Activated T-cell treated with anti-CD3 and anti-CD28 coated beads, Interleukin-2, amount 50 U/mL, for 4 hours (primary cell): Measurements from ENCODE around the gene CTNND2. TPM values are rescaled to one million over a fixed set of nuclear protein-coding genes. Genes with fewer than 3 reads are reported as not detected.

Experiments used
- ATAC-seq, 2 donors: fragments of 200-7000 bp; cut with Tn5 transposase; one replicate each; pipeline ENCODE4 v1.10.0; 2021
- DNase-seq: peaks from one replicate; pipeline ENCODE4 v3.0.0-alpha.2; 2020
- H3K27me3 Mint-ChIP-seq: one replicate; pipeline ENCODE4 v1.8.0; 2021; ENCODE audit warnings: low read depth, mixed read lengths
- H3K36me3 Mint-ChIP-seq: one replicate; pipeline ENCODE4 v1.8.0; 2022; ENCODE audit warnings: mixed read lengths; ENCODE audit not compliant: insufficient read depth
- H3K4me1 Mint-ChIP-seq: one replicate; pipeline ENCODE4 v1.8.0; 2021; ENCODE audit warnings: low read depth, mixed read lengths
- H3K4me3 Mint-ChIP-seq: one replicate; pipeline ENCODE4 v1.8.0; 2021; ENCODE audit warnings: mild to moderate bottlenecking, moderate library complexity, mixed read lengths
- H3K9me3 Mint-ChIP-seq: one replicate; pipeline ENCODE4 v1.8.0; 2021; ENCODE audit warnings: mixed read lengths
- total RNA-seq, 3 donors: library from RNA; stranded (reverse); gene quantifications; one replicate each; pipeline ENCODE4 v1.2.1, GENCODE V29; 2021

The CTNND2 gene
- total RNA-seq, 3 donors from 2014 or later: not detected

- Mint-ChIP-seq H3K4me3 (no peak overlapping the region), H3K36me3 (no peaks in the 10 kb centered on the region), H3K27me3 (no peaks in the 10 kb centered on the region), H3K4me1 (no peaks in the 10 kb centered on the region), H3K9me3 (no peaks in the 10 kb centered on the region)
- no peak for DNase-seq
- ATAC-seq: no peak
Observed at GRCh38 chr5:11711932-11712331, 192.3 kb downstream of the CTNND2 start.

GRCh38 chr5:11709021-11709420, 195.2 kb downstream of the CTNND2 start:
- Mint-ChIP-seq H3K9me3 (no peaks in the 10 kb centered on the region), H3K4me3 (no peak overlapping the region), H3K27me3 (no peaks in the 10 kb centered on the region), H3K36me3 (no peaks in the 10 kb centered on the region), H3K4me1 (no peaks in the 10 kb centered on the region)
- ATAC-seq (no peak), DNase-seq (no peak)

- H3K36me3 Mint-ChIP-seq: no peaks in the 10 kb centered on the region
- H3K9me3 Mint-ChIP-seq: no peaks in the 10 kb centered on the region
- no peak for ATAC-seq
- H3K4me3 Mint-ChIP-seq: no peak overlapping the region
- no peaks in the 10 kb centered on the region for H3K27me3 Mint-ChIP-seq
- H3K4me1 Mint-ChIP-seq: no peaks in the 10 kb centered on the region
- DNase-seq: no peak
Observed at GRCh38 chr5:11704916-11705315, 199.3 kb downstream of the CTNND2 start.

GRCh38 chr5:11700391-11700790, 203.9 kb downstream of the CTNND2 start:
- no peaks in the 10 kb centered on the region for H3K27me3 Mint-ChIP-seq
- ATAC-seq (no peak), DNase-seq (no peak)
- no peaks in the 10 kb centered on the region for H3K9me3 Mint-ChIP-seq
- H3K36me3 Mint-ChIP-seq: no peaks in the 10 kb centered on the region
- H3K4me3 Mint-ChIP-seq: no peak overlapping the region
- H3K4me1 Mint-ChIP-seq: no peaks in the 10 kb centered on the region

GRCh38 chr5:11692636-11693035, 211.6 kb downstream of the CTNND2 start:
- H3K4me1 Mint-ChIP-seq: no peaks in the 10 kb centered on the region
- ATAC-seq: no peak
- H3K9me3 Mint-ChIP-seq: no peaks in the 10 kb centered on the region
- H3K4me3 Mint-ChIP-seq: no peak overlapping the region
- no peak for DNase-seq
- no peaks in the 10 kb centered on the region for H3K36me3 Mint-ChIP-seq
- no peaks in the 10 kb centered on the region for H3K27me3 Mint-ChIP-seq

GRCh38 chr5:11687498-11687897, 216.7 kb downstream of the CTNND2 start:
- DNase-seq: no peak
- H3K4me3 Mint-ChIP-seq: no peak overlapping the region
- no peaks in the 10 kb centered on the region for H3K4me1 Mint-ChIP-seq
- no peak for ATAC-seq
- no peaks in the 10 kb centered on the region for H3K27me3 Mint-ChIP-seq
- no peaks in the 10 kb centered on the region for H3K36me3 Mint-ChIP-seq
- no peaks in the 10 kb centered on the region for H3K9me3 Mint-ChIP-seq

- Mint-ChIP-seq H3K27me3 (no peaks in the 10 kb centered on the region), H3K36me3 (no peaks in the 10 kb centered on the region), H3K4me1 (no peaks in the 10 kb centered on the region), H3K9me3 (no peaks in the 10 kb centered on the region), H3K4me3 (no peak overlapping the region)
- DNase-seq: no peak
- ATAC-seq: no peak
Observed at GRCh38 chr5:11684607-11685006, 219.6 kb downstream of the CTNND2 start.

GRCh38 chr5:11683666-11684065, 220.6 kb downstream of the CTNND2 start:
- H3K36me3 Mint-ChIP-seq: no peaks in the 10 kb centered on the region
- DNase-seq (no peak), ATAC-seq (no peak)
- H3K27me3 Mint-ChIP-seq: no peaks in the 10 kb centered on the region
- no peaks in the 10 kb centered on the region for H3K4me1 Mint-ChIP-seq
- H3K4me3 Mint-ChIP-seq: no peak overlapping the region
- no peaks in the 10 kb centered on the region for H3K9me3 Mint-ChIP-seq

- no peaks in the 10 kb centered on the region for H3K27me3 Mint-ChIP-seq
- ATAC-seq (no peak), DNase-seq (no peak)
- H3K4me1 Mint-ChIP-seq: no peaks in the 10 kb centered on the region
- H3K4me3 Mint-ChIP-seq: no peak overlapping the region
- H3K9me3 Mint-ChIP-seq: no peaks in the 10 kb centered on the region
- no peaks in the 10 kb centered on the region for H3K36me3 Mint-ChIP-seq
Observed at GRCh38 chr5:11681796-11682195, 222.4 kb downstream of the CTNND2 start.

GRCh38 chr5:11679676-11680075, 224.6 kb downstream of the CTNND2 start:
- Mint-ChIP-seq H3K9me3 (no peaks in the 10 kb centered on the region), H3K36me3 (no peaks in the 10 kb centered on the region), H3K27me3 (no peaks in the 10 kb centered on the region)

GRCh38 chr5:11675184-11675583, 229.1 kb downstream of the CTNND2 start:
- no peak for DNase-seq
- H3K4me1 Mint-ChIP-seq: no peaks in the 10 kb centered on the region
- H3K36me3 Mint-ChIP-seq: no peaks in the 10 kb centered on the region
- no peaks in the 10 kb centered on the region for H3K27me3 Mint-ChIP-seq
- H3K9me3 Mint-ChIP-seq: no peaks in the 10 kb centered on the region
- no peak for ATAC-seq
- H3K4me3 Mint-ChIP-seq: no peak overlapping the region

More at GRCh38 chr5:11679676-11680075, 224.6 kb downstream of the CTNND2 start:
- DNase-seq: no peak
- Mint-ChIP-seq H3K4me1 (no peaks in the 10 kb centered on the region), H3K4me3 (no peak overlapping the region)
- ATAC-seq: no peak

- H3K4me1 Mint-ChIP-seq: no peaks in the 10 kb centered on the region
- peaks cover 4% of the 10 kb centered on the region for H3K9me3 Mint-ChIP-seq
- ATAC-seq (no peak), DNase-seq (no peak)
- H3K36me3 Mint-ChIP-seq: no peaks in the 10 kb centered on the region
- H3K27me3 Mint-ChIP-seq: no peaks in the 10 kb centered on the region
- H3K4me3 Mint-ChIP-seq: no peak overlapping the region
Observed at GRCh38 chr5:11672385-11673085, 231.7 kb downstream of the CTNND2 start.

GRCh38 chr5:11658376-11658775, 245.9 kb downstream of the CTNND2 start:
- Mint-ChIP-seq H3K36me3 (no peaks in the 10 kb centered on the region), H3K27me3 (no peaks in the 10 kb centered on the region), H3K4me1 (no peaks in the 10 kb centered on the region), H3K4me3 (no peak overlapping the region), H3K9me3 (peaks cover 4% of the 10 kb centered on the region)
- DNase-seq (no peak), ATAC-seq (no peak)

- H3K27me3 Mint-ChIP-seq: no peaks in the 10 kb centered on the region
- DNase-seq (no peak), ATAC-seq (no peak)
- no peak overlapping the region for H3K4me3 Mint-ChIP-seq
- no peaks in the 10 kb centered on the region for H3K36me3 Mint-ChIP-seq
- H3K9me3 Mint-ChIP-seq: peaks cover 7% of the 10 kb centered on the region
- H3K4me1 Mint-ChIP-seq: no peaks in the 10 kb centered on the region
Observed at GRCh38 chr5:11656916-11657315, 247.3 kb downstream of the CTNND2 start.

GRCh38 chr5:11655681-11656080, 248.6 kb downstream of the CTNND2 start:
- H3K4me3 Mint-ChIP-seq: no peak overlapping the region
- no peak for DNase-seq
- no peak for ATAC-seq
- no peaks in the 10 kb centered on the region for H3K36me3 Mint-ChIP-seq
- H3K4me1 Mint-ChIP-seq: no peaks in the 10 kb centered on the region
- H3K9me3 Mint-ChIP-seq: peaks cover 8% of the 10 kb centered on the region
- H3K27me3 Mint-ChIP-seq: no peaks in the 10 kb centered on the region
